Activated CD8-positive, alpha-beta T cell treated with anti-CD3 and anti-CD28 coated beads for 36 hours (primary cell): ENCODE results near the gene DCAF11. TPM values are rescaled to one million over a fixed set of nuclear protein-coding genes. Genes with fewer than 3 reads are reported as not detected.

Experiments
- ATAC-seq: fragments of 200-7000 bp; cut with Tn5 transposase; one replicate; pipeline ENCODE4 v1.10.0; 2021; ENCODE audit warnings: mild to moderate bottlenecking, moderate library complexity
- CTCF ChIA-PET: fragments of 350-600 bp; sonication (Branson Sonifier 250); formaldehyde crosslinking; loops from one replicate; lab custom pipeline; 2021; ENCODE audit warnings: antibody characterized with exemption; lab: Charles Lee
- POLR2A ChIA-PET: fragments of 350-600 bp; sonication (Branson Sonifier 250); formaldehyde crosslinking; loops from one replicate; lab custom pipeline; 2021; ENCODE audit warnings: antibody characterized with exemption; lab: Charles Lee
- DNase-seq: peaks from one replicate; pipeline ENCODE4 v3.0.0-alpha.2; 2020
- H3K27ac Mint-ChIP-seq: one replicate; pipeline ENCODE4 v1.8.0; 2021; ENCODE audit warnings: mild to moderate bottlenecking, mixed read lengths
- H3K27me3 Mint-ChIP-seq: one replicate; pipeline ENCODE4 v1.8.0; 2021; ENCODE audit warnings: mixed read lengths
- H3K36me3 Mint-ChIP-seq: one replicate; pipeline ENCODE4 v1.8.0; 2021; ENCODE audit warnings: low read depth, mixed read lengths
- H3K4me1 Mint-ChIP-seq: one replicate; pipeline ENCODE4 v1.8.0; 2021; ENCODE audit warnings: low read depth, mixed read lengths
- H3K4me3 Mint-ChIP-seq: one replicate; pipeline ENCODE4 v1.8.0; 2021; ENCODE audit warnings: mild to moderate bottlenecking, moderate library complexity, mixed read lengths
- H3K9me3 Mint-ChIP-seq: one replicate; pipeline ENCODE4 v1.8.0; 2021; ENCODE audit warnings: mixed read lengths
- intact Hi-C: fragments of 100-400 bp; cut with micrococcal nuclease; formaldehyde crosslinking; loops from one replicate; pipeline ENCODE4 v1.10.0; 2022
- total RNA-seq, 2 experiments: library from RNA; stranded (reverse); gene quantifications; one replicate each; pipeline ENCODE4 v1.2.3, GENCODE V29; 2021
- TF ChIP-seq, protein P1 (sequence below): fragments of 200-600 bp; IDR thresholded peaks from one replicate; pipeline ENCODE4 v1.8.0; 2022; ENCODE audit warnings: antibody characterized with exemption, mild to moderate bottlenecking

The DCAF11 gene
- total RNA-seq, 2 experiments from 2014 or later: 59.9 to 63.9 TPM

DNA sequence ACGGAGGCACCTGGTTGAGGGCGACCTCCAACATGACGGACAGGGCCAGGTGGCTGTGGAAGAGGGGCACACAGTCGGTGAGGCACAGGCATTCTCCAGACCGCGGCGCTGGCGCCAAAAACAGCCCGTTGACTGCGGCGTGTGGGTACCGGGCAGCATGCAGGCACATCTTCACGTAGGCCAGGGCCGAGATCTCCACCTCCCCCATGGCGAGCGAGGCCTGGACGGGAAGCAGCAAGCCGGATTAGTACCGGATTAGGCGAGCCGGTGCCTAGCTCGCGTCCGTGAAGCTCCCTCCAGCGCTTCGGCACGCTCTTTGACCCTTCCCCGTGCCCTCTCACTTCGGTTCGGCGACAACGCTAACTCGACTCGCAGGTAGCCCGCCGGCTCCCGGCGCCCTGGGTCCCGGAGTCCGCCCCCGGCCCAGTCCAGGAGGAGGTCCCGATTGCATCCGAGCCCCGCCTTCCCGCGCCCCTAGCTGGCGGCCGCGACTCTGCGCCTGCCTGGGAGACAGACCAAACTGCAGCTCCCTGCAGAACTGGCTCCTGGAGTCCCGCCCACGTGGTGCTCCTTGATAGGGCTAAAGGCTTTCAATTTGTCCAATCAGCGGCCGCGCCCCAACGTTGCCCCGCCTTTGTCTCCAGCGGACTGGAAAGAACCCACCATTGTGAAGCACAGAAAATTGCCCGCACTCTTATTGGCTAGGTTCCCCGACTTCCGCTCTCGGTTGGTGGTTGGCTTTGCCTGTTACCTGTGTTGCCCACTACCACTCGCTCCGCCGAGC, 26.7 kb downstream of the DCAF11 start, which contains the start of gene EMC9:
EMC9 (minus strand) TSS at position 495 of the 784 bp plus-strand sequence; CDS start at position 208, 287 bp downstream.
- peaks cover 68% of the 10 kb centered on the region for H3K4me1 Mint-ChIP-seq
- peak within 1 kb of the TSS; percentile 97 for H3K27ac Mint-ChIP-seq

DNA sequence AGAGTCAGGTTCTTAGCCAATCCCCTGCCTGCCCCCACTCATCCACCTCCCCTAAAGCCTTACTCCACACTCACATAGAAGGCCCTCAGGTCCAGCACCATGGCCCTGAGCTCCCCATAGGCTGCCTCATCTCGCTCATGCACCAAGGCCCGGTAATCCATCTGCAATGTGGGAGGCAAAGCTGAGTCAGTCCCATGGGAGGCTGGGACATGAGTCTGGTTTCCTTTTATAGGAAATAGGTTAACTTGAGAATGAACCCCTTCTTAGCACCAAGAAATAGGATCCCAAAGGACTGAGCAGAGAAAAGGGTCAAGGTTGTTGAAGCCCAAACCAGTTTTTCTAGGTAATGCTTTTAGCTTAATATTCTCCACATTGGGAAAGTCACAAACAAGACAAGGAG, 28.9 kb downstream of the DCAF11 start:
- intact Hi-C loops: no loop called here
- Mint-ChIP-seq H3K9me3 (no peaks in the 10 kb centered on the region), H3K4me3 (no peak overlapping the region)

More for the DNA sequence above, 26.7 kb downstream of the DCAF11 start, which contains the start of gene EMC9:
- Mint-ChIP-seq H3K4me3 (peak within 1 kb of the TSS; percentile 97), H3K36me3 (peaks cover 83% of the 10 kb centered on the region), H3K27me3 (no peaks in the 10 kb centered on the region), H3K9me3 (no peaks in the 10 kb centered on the region)
- POLR2A ChIA-PET: interaction anchor here (0.6 to 2.3 kb wide), 14 partner anchors 8 to 85 kb away, joined by 3 to 19 read pairs (median 4); partner anchors contain the start of genes DCAF11, IPO4, IRF9 and NRL
- intact Hi-C loops: loop anchor here (2.0 kb wide), 1 partner anchor 26 kb away; the partner anchor contains the start of genes DCAF11 and NRL
- TF ChIP-seq, protein P1, sequence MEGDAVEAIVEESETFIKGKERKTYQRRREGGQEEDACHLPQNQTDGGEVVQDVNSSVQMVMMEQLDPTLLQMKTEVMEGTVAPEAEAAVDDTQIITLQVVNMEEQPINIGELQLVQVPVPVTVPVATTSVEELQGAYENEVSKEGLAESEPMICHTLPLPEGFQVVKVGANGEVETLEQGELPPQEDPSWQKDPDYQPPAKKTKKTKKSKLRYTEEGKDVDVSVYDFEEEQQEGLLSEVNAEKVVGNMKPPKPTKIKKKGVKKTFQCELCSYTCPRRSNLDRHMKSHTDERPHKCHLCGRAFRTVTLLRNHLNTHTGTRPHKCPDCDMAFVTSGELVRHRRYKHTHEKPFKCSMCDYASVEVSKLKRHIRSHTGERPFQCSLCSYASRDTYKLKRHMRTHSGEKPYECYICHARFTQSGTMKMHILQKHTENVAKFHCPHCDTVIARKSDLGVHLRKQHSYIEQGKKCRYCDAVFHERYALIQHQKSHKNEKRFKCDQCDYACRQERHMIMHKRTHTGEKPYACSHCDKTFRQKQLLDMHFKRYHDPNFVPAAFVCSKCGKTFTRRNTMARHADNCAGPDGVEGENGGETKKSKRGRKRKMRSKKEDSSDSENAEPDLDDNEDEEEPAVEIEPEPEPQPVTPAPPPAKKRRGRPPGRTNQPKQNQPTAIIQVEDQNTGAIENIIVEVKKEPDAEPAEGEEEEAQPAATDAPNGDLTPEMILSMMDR: peak; percentile 39
- DNase-seq: peak; percentile 100
- ATAC-seq: peak; percentile 87
- CTCF ChIA-PET: interaction anchor here (0.7 to 1.7 kb wide), 8 partner anchors 9 to 100 kb away, joined by 3 to 15 read pairs (median 6); partner anchors contain the start of genes DCAF11, IRF9 and NRL

DNA sequence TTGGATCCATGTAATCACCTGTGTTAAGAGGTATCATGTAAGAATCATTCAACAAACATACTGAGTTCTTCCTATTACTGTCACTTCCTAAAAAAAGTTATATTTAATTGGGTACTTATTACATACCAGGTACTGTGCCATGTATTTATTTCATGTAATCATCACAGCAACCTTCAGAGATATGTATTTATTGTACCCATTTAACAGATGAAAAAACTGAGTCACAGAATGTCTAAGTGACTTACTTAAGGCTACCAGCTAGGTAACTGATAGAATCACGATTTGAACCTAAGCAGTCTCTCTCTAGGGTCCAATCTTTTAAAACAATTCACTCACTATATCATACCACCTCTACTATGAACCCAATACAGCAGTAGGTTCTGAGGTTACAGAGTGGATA, 29.9 kb downstream of the DCAF11 start:
- DNase-seq (no peak), ATAC-seq (no peak)
- Mint-ChIP-seq H3K9me3 (no peaks in the 10 kb centered on the region), H3K36me3 (peaks cover 67% of the 10 kb centered on the region), H3K4me3 (peak overlapping the region; percentile 89), H3K4me1 (peaks cover 54% of the 10 kb centered on the region), H3K27me3 (no peaks in the 10 kb centered on the region), H3K27ac (peak overlapping the region; percentile 67)
- POLR2A ChIA-PET: interaction anchor here (0.9 to 10.7 kb wide), 5 partner anchors 9 to 45 kb away, joined by 3 to 178 read pairs (median 4); partner anchors contain the start of genes DCAF11, IRF9 and NRL
- TF ChIP-seq, protein P1: no peak
- intact Hi-C loops: no loop called here
- CTCF ChIA-PET: interaction anchor here (1.3 to 8.0 kb wide), 4 partner anchors 16 to 164 kb away, joined by 3 to 91 read pairs (median 8); partner anchors contain the start of genes CIDEB and IRF9

More for the DNA sequence above, 28.9 kb downstream of the DCAF11 start:
- Mint-ChIP-seq H3K36me3 (peaks cover 67% of the 10 kb centered on the region), H3K27me3 (no peaks in the 10 kb centered on the region), H3K27ac (peak overlapping the region; percentile 72), H3K4me1 (peaks cover 54% of the 10 kb centered on the region)
- ATAC-seq (no peak), DNase-seq (no peak)
- POLR2A ChIA-PET: interaction anchor here (0.8 to 10.7 kb wide), 7 partner anchors 10 to 70 kb away, joined by 3 to 178 read pairs (median 4); partner anchors contain the start of genes CHMP4A, DCAF11, IRF9 and NRL
- TF ChIP-seq, protein P1: no peak
- CTCF ChIA-PET: interaction anchor here (1.3 to 1.8 kb wide), 4 partner anchors 17 to 165 kb away, joined by 3 to 10 read pairs (median 6); partner anchors contain the start of genes CIDEB and IRF9

DNA sequence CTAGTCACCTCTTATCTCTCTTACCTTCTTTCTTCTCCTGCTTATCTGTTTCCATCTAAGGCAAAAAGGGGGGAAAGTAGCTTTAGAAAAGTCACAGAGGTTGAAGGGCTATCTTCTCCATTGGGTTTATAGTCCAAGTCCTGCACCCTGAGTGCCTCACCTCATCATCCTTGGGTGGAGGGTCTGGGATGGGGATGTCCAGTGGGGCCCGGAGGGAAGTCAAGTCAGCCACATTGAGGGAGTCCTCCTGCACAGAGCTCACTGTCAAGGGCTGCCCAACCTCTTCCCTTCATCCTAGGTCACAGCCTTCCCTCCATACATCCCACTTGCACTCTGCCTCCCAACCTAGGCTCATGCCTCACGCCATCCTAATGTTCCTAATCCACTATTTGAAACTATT, 30.6 kb downstream of the DCAF11 start:
- Mint-ChIP-seq H3K9me3 (no peaks in the 10 kb centered on the region), H3K4me3 (peak overlapping the region; percentile 89), H3K36me3 (peaks cover 65% of the 10 kb centered on the region), H3K27ac (peak overlapping the region; percentile 98), H3K4me1 (peaks cover 54% of the 10 kb centered on the region), H3K27me3 (no peaks in the 10 kb centered on the region)
- TF ChIP-seq, protein P1: no peak
- CTCF ChIA-PET: interaction anchor here (1.2 to 8.0 kb wide), 9 partner anchors 9 to 163 kb away, joined by 3 to 91 read pairs (median 9); partner anchors contain the start of genes CIDEB, IRF9 and PSME1
- DNase-seq: no peak
- intact Hi-C loops: no loop called here
- POLR2A ChIA-PET: interaction anchor here (1.0 to 10.7 kb wide), 12 partner anchors 8 to 69 kb away, joined by 3 to 178 read pairs (median 6); partner anchors contain the start of genes CHMP4A, DCAF11, IPO4 and IRF9
- ATAC-seq: no peak
